Ascending aorta (tissue), 2 donors: Measurements from ENCODE around the gene TCF23. TPM values are rescaled to one million over a fixed set of nuclear protein-coding genes. Genes with fewer than 3 reads are reported as not detected.

Source experiments
- DNase-seq, 2 donors: peaks; one replicate each; pipeline ENCODE4 v3.0.0-alpha.2; 2019; ENCODE audit warnings: low spot score in 2 of 2
- H3K27ac ChIP-seq, 2 donors: fragments of 200-600 bp; sonication (generic); one replicate each; pipeline ENCODE4 v1.5.1; 2016 to 2017; ENCODE audit warnings: mild to moderate bottlenecking in 1 of 2
- H3K27me3 ChIP-seq: fragments of 200-600 bp; sonication (generic); one replicate; pipeline ENCODE4 v1.5.1; 2017
- H3K36me3 ChIP-seq, 2 donors: fragments of 200-600 bp; sonication (generic); one replicate each; pipeline ENCODE4 v1.5.1; 2016
- H3K4me1 ChIP-seq, 2 donors: fragments of 200-600 bp; sonication (generic); one replicate each; pipeline ENCODE4 v1.5.1; 2016 to 2017; ENCODE audit warnings: mild to moderate bottlenecking in 1 of 2
- H3K4me3 ChIP-seq, 2 donors: fragments of 200-600 bp; sonication (generic); one replicate each; pipeline ENCODE4 v1.5.1; 2016 to 2017; ENCODE audit warnings: mild to moderate bottlenecking in 1 of 2
- H3K9me3 ChIP-seq, 2 donors: fragments of 200-600 bp; sonication (generic); one replicate each; pipeline ENCODE4 v1.5.1; 2016
- CTCF ChIP-seq, 3 experiments: fragments of 200-600 bp in 2 of 3; fragments of 450-650 bp in 1 of 3; sonication (generic) in 2 of 3; IDR thresholded peaks; one replicate each; pipeline ENCODE4 v1.5.1; 2016 to 2019; ENCODE audit warnings: antibody characterized with exemption in 3 of 3, mild to moderate bottlenecking in 1 of 3, moderate library complexity in 1 of 3
- intact Hi-C: fragments of 100-400 bp; cut with DNase I; formaldehyde crosslinking; loops from one replicate; pipeline ENCODE4 v1.15.1; 2023
- total RNA-seq: library from RNA; depleted of rRNA; stranded (reverse); fragments of >200 nt; gene quantifications from one replicate; pipeline ENCODE4 v1.1.0, GENCODE V29; 2016

Gene TCF23
- total RNA-seq, 1 donor from 2014 or later, result not detected

DNA sequence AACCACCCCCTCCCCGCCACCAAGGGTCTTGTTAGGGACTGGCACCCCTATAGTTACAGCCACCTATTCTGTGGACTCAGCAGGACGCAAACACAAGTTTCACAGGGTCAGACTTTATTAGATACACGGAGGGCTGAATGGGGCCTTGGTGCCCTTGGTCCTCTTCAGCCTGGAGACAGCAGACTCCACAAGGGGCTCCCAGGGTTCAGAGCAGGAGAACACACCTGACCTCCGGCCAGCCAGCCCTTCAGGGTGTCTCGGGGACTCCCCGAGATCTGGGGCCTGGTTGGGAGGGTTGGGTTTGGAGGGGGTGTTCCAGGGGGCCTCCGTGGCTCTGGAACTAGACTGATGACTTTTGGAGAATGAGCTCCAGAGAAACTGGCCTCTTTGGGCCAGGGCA lies 12.1 kb upstream of the TCF23 start:
- no peak for TF ChIP-seq CTCF (IDR thresholded peaks at IDR 0.05)
- DNase-seq, result no peak
- no peaks in the 10 kb centered on the region for H3K27me3 ChIP-seq
- H3K36me3 ChIP-seq, result peaks cover 6 to 7% of the 10 kb centered on the region in 2 donors
- peaks cover 5 to 11% of the 10 kb centered on the region in 2 donors for H3K4me1 ChIP-seq
- intact Hi-C loops, result loop anchor here (10.0 kb wide), 1 partner anchor 358 kb away; the partner anchor contains the start of genes FNDC4 and GCKR
- no peak overlapping the region for H3K4me3 ChIP-seq
- no peak overlapping the region for H3K27ac ChIP-seq
- no peaks in the 10 kb centered on the region for H3K9me3 ChIP-seq

DNA sequence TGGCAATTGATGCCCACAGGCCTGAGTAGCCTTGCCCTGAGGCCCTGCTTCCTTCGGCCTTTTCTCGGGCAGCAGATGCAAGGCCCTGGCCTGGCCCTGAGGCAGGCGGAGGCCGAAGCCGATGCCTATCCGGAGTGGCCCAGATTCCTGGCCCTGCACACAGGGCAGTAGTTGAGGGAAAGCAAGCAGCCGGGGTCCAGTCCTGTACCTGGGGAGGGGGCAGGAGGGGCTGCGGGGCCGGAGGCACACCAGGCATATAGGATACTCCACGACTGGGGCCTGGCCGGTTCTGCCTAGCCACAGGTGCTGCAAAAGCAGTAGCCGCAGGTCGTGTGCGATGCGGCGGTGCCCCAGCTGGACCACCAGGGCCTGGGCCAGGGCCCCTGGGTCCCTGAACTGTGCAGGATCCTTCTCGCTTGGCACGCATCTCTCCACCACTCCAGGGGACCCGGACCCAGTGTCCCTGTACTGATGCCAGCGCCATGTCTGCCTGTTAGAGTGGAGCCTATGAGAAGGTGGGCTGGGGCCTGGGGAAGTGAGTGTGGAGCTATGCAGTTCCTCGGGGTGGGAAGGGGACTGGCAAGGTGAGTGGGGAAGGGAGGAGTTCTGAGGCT lies 11.4 kb upstream of the TCF23 start:
- Histone ChIP-seq H3K36me3 (peaks cover 0 to under 1% of the 10 kb centered on the region in 2 donors), H3K4me3 (no peak overlapping the region), H3K27me3 (no peaks in the 10 kb centered on the region), H3K27ac (no peak overlapping the region), H3K4me1 (peaks cover 5 to 11% of the 10 kb centered on the region in 2 donors), H3K9me3 (no peaks in the 10 kb centered on the region)
- no peak for TF ChIP-seq CTCF (IDR thresholded peaks at IDR 0.05)
- intact Hi-C loops, result loop anchor here (10.0 kb wide), 1 partner anchor 357 kb away; the partner anchor contains the start of genes FNDC4 and GCKR
- no peak for DNase-seq

DNA sequence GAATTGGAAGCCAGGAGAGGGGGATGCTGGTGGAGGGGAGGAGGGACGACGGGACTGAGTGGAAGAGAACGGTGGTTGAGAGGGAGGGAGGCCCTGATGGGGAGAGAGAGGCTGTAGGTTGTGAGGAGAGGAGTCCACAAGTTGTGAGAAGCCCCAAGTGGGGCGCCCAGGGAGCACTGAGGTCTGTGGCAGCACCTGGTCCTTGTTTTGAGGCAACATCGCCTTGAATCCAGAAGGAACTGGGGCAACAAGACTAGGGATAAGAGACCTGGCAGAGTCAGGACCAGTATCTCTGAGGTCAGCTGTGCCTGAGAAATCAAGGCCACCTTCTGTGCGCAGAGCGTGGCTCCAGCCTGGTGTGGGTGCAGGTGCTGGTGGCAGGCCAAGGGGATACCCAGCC lies 10.7 kb upstream of the TCF23 start:
- Histone ChIP-seq H3K9me3 (no peaks in the 10 kb centered on the region), H3K27me3 (no peaks in the 10 kb centered on the region), H3K27ac (no peak overlapping the region), H3K4me1 (peaks cover 5 to 6% of the 10 kb centered on the region in 2 donors), H3K4me3 (no peak overlapping the region), H3K36me3 (no peaks in the 10 kb centered on the region)
- no peak for TF ChIP-seq CTCF (IDR thresholded peaks at IDR 0.05)
- no peak for DNase-seq
- intact Hi-C loops, result loop anchor here (10.0 kb wide), 1 partner anchor 357 kb away; the partner anchor contains the start of genes FNDC4 and GCKR

GRCh38 chr2:27139310-27139709 lies 9.5 kb upstream of the TCF23 start, which contains the start of gene PRR30:
Gene PRR30, minus strand, starts transcription at chr2:27139410. Its CDS starts 1,081 bp downstream, at chr2:27138329.
- no peak within 1 kb of the TSS for H3K27ac ChIP-seq
- no peaks in the 10 kb centered on the region for H3K36me3 ChIP-seq
- H3K9me3 ChIP-seq, result no peaks in the 10 kb centered on the region
- no peaks in the 10 kb centered on the region for H3K4me1 ChIP-seq
- H3K4me3 ChIP-seq, result no peak within 1 kb of the TSS
- no peak for TF ChIP-seq CTCF (IDR thresholded peaks at IDR 0.05)
- no peaks in the 10 kb centered on the region for H3K27me3 ChIP-seq
- no peak for DNase-seq
- intact Hi-C loops, result loop anchor here (10.0 kb wide), 1 partner anchor 355 kb away; the partner anchor contains the start of genes FNDC4 and GCKR

DNA sequence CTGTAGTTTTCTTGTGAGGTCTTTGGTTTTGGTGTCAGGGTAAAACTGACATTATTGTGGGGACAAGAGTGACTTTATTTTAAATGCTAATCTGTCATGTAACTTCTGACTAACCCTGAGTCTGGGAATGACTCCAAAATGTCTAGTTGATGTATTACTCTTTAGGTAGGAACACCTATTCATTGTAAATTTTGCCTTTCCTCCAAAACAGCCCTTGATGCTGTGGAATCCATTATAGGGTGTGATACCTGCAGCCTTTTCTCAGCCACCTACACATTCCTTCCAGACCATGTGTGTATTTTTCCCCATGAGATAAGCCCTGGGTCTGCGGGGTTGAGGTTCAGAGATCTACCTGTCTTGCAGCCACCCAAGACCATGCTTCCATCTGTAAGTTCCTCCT lies 5.5 kb upstream of the TCF23 start:
- no peaks in the 10 kb centered on the region for H3K4me1 ChIP-seq
- intact Hi-C loops, result no loop called here
- DNase-seq, result no peak
- H3K27ac ChIP-seq, result no peak overlapping the region
- no peaks in the 10 kb centered on the region for H3K36me3 ChIP-seq
- no peaks in the 10 kb centered on the region for H3K9me3 ChIP-seq
- H3K27me3 ChIP-seq, result no peaks in the 10 kb centered on the region
- H3K4me3 ChIP-seq, result no peak overlapping the region
- TF ChIP-seq CTCF (IDR thresholded peaks at IDR 0.05), result no peak
